Endothelial cell of umbilical vein (primary cell): ENCODE measurements around the gene VMP1. TPM values are rescaled to one million over a fixed set of nuclear protein-coding genes. Genes with fewer than 3 reads are reported as not detected.
A peak's percentile ranks its signal among the peaks of the same experiment; 100 is the strongest.

Source experiments
- BruUV-seq: library from RNA; stranded (reverse); fragments of 400-500 nt; replicated peaks from 2 replicates; lab custom pipeline; 2021; lab: Mats Ljungman, UMichigan
- CTCF ChIA-PET: fragments of 300-600, 350-600 bp; sonication (Branson Sonifier 250); formaldehyde crosslinking; loops from one replicate; lab custom pipeline; 2021; ENCODE audit warnings: antibody characterized with exemption, inconsistent platforms; lab: Charles Lee
- POLR2A ChIA-PET: fragments of 300-600, 350-600 bp; sonication (Branson Sonifier 250); formaldehyde crosslinking; loops from one replicate; lab custom pipeline; 2021; ENCODE audit warnings: antibody characterized with exemption, inconsistent platforms; lab: Charles Lee
- DNase-seq: peaks from one replicate; pipeline ENCODE4 v3.0.0-alpha.2; 2011; ENCODE audit warnings: low read depth, low spot score
- FAIRE-seq: peaks from 2 replicates; lab custom pipeline; 2011; peaks lifted over from hg19 to GRCh38; lab: Jason Lieb, UNC
- H2AFZ ChIP-seq: 2 replicates; pipeline ENCODE4 v1.6.0; 2012; ENCODE audit warnings: low read depth, low read length, control low read depth, inconsistent platforms
- H3K27ac ChIP-seq: 2 replicates; pipeline ENCODE4 v1.5.1; 2011; ENCODE audit warnings: low read depth, mild to moderate bottlenecking, control low read depth, low read length, moderate library complexity; ENCODE audit not compliant: insufficient read depth
- H3K27me3 ChIP-seq, 2 experiments: 2 replicates each; pipeline versions ENCODE4 v1.6.0 to v1.6.1; 2011; ENCODE audit warnings: low read length in 2 of 2, mixed read lengths in 1 of 2; ENCODE audit not compliant: control insufficient read depth in 2 of 2, insufficient read depth in 2 of 2
- H3K36me3 ChIP-seq, 2 experiments: 2 replicates in 1 of 2; 3 replicates in 1 of 2; pipeline ENCODE4 v1.5.1; 2011; ENCODE audit warnings: low read length in 2 of 2, mild to moderate bottlenecking in 1 of 2, moderate library complexity in 1 of 2; ENCODE audit not compliant: control insufficient read depth in 2 of 2, insufficient read depth in 2 of 2; ENCODE audit errors: extremely low read depth in 1 of 2
- H3K4me1 ChIP-seq: 3 replicates; pipeline ENCODE4 v1.5.1; 2011; ENCODE audit warnings: mild to moderate bottlenecking, low read length; ENCODE audit not compliant: control insufficient read depth, insufficient read depth; ENCODE audit errors: extremely low read depth
- H3K4me2 ChIP-seq: 2 replicates; pipeline ENCODE4 v1.6.1; 2011; ENCODE audit warnings: low read length, control low read depth, mixed read lengths; ENCODE audit not compliant: insufficient read depth
- H3K4me3 ChIP-seq, 3 experiments: fragments of 200-600 bp in 1 of 3; sonication (generic), shearing (Covaris generic) in 1 of 3; replicated peaks in 1 of 3; 2 replicates each; pipeline ENCODE4 v1.5.1; 2011 to 2016; ENCODE audit warnings: control low read depth in 3 of 3, low read length in 3 of 3, mild to moderate bottlenecking in 2 of 3, inconsistent platforms in 1 of 3, low read depth in 1 of 3, moderate library complexity in 1 of 3; ENCODE audit not compliant: insufficient read depth in 1 of 3
- H3K79me2 ChIP-seq: 2 replicates; pipeline ENCODE4 v1.6.0; 2012; ENCODE audit warnings: low read length, inconsistent platforms; ENCODE audit not compliant: control insufficient read depth, insufficient read depth
- H3K9ac ChIP-seq: replicated peaks from 2 replicates; pipeline ENCODE3; 2011; ENCODE audit warnings: low read length, control low read depth; ENCODE audit not compliant: insufficient read depth; ENCODE audit errors: extremely low read depth
- H3K9me1 ChIP-seq: replicated peaks from 3 replicates; pipeline ENCODE4 v1.6.0; 2011; ENCODE audit warnings: mild to moderate bottlenecking, low read length; ENCODE audit not compliant: control insufficient read depth, insufficient read depth; ENCODE audit errors: extremely low read depth
- H3K9me3 ChIP-seq: replicated peaks from 2 replicates; pipeline ENCODE4 v1.5.1; 2012; ENCODE audit warnings: low read length, inconsistent platforms; ENCODE audit not compliant: control insufficient read depth, insufficient read depth
- H4K20me1 ChIP-seq: replicated peaks from 2 replicates; pipeline ENCODE3; 2011; ENCODE audit warnings: mild to moderate bottlenecking, low read length; ENCODE audit not compliant: control insufficient read depth, insufficient read depth; ENCODE audit errors: extremely low read depth
- EZH2 ChIP-seq: IDR thresholded peaks from 2 replicates; pipeline ENCODE4 v1.6.1; 2012; ENCODE audit warnings: borderline replicate concordance, low read depth, mild to moderate bottlenecking, moderate library complexity, low read length, inconsistent platforms; ENCODE audit not compliant: severe bottlenecking
- FOS ChIP-seq: IDR thresholded peaks from 2 replicates; pipeline ENCODE4 v1.6.1; 2011; ENCODE audit warnings: mild to moderate bottlenecking, low read length, moderate library complexity, borderline replicate concordance; ENCODE audit not compliant: insufficient read depth
- POLR2AphosphoS5 ChIP-seq: IDR thresholded peaks from 2 replicates; pipeline ENCODE4 v1.6.1; 2012; ENCODE audit warnings: low read depth, mild to moderate bottlenecking, control low read depth, low read length, moderate library complexity; ENCODE audit not compliant: insufficient read depth
- dilution Hi-C: fragments of 300-500 bp; cut with MboI; formaldehyde crosslinking; loops from one replicate; pipeline ENCODE4 v1.15.0; 2019; ENCODE audit warnings: low sequenced_read_pairs; ENCODE audit not compliant: extremely low pct_ligation_motif_present
- intact Hi-C: fragments of 100-400 bp; cut with micrococcal nuclease; formaldehyde crosslinking; loops from one replicate; pipeline ENCODE4 v1.10.0; 2022
- polyA plus RNA-seq, 4 experiments: library from polyadenylated mRNA; depleted of rRNA in 3 of 4; stranded (reverse) in 3 of 4; unstranded in 1 of 4; fragments of >200 nt; gene quantifications; 2 replicates each; pipeline versions ENCODE4 v1.2.1 to v1.2.3, GENCODE V29; 2011 to 2012; ENCODE audit warnings: missing spikeins in 1 of 4
- total RNA-seq: library from RNA; stranded (reverse); gene quantifications from 2 replicates; pipeline ENCODE4 v1.2.3, GENCODE V29; 2021
- TF ChIP-seq, protein P1 (sequence below), 2 donors: IDR thresholded peaks; 1 replicate in 1 of 2; 2 replicates in 1 of 2; pipeline ENCODE4 v1.5.1; 2011; ENCODE audit warnings: low read length in 2 of 2, mild to moderate bottlenecking in 2 of 2, moderate library complexity in 2 of 2, control low read depth in 1 of 2, inconsistent platforms in 1 of 2, low read depth in 1 of 2; ENCODE audit not compliant: insufficient read depth in 1 of 2; ENCODE audit errors: extremely low read depth in 1 of 2
- TF ChIP-seq, protein P2 (sequence below): IDR thresholded peaks from 2 replicates; pipeline ENCODE4 v1.6.1; 2011; ENCODE audit not compliant: insufficient read depth, insufficient read length

Gene VMP1
- total and polyA plus RNA-seq, 2 donors (not counting 3 experiments of a cell fraction or from before 2014, with no cell fraction given): 138 to 270 TPM

- DNase-seq (peak; percentile 68), FAIRE-seq (no peak)
- no peaks in the 10 kb centered on the region for H3K9me1 ChIP-seq
- no peaks in the 10 kb centered on the region for H4K20me1 ChIP-seq
- no peak overlapping the region for H3K4me2 ChIP-seq
- intact Hi-C loops (loop anchor here (1.0 to 10.0 kb wide), 3 partner anchors 112 to 432 kb away; no protein-coding TSS in a partner anchor), dilution Hi-C loops (loop anchor here (10.0 kb wide), 1 partner anchor 128 kb away; no protein-coding TSS in a partner anchor)
- H3K79me2 ChIP-seq: no peaks in the 10 kb centered on the region
- H3K4me1 ChIP-seq: no peaks in the 10 kb centered on the region
- ChIA-PET CTCF (interaction anchor here (0.7 to 2.1 kb wide), 6 partner anchors 39 to 290 kb away, joined by 3 to 8 read pairs (median 4); partner anchors contain the start of genes PTRH2 and VMP1), POLR2A (interaction anchor here (2.0 kb wide), 1 partner anchor 91 kb away, joined by 6 read pairs; no protein-coding TSS in a partner anchor)
- no peak overlapping the region for H3K27ac ChIP-seq
- H3K27me3 ChIP-seq: no peaks in the 10 kb centered on the region
- BruUV-seq: no TSS peak
- H3K4me3 ChIP-seq: no peak overlapping the region
- peaks cover 0 to 3% of the 10 kb centered on the region in 2 experiments for H3K36me3 ChIP-seq
- H3K9ac ChIP-seq: no peak overlapping the region
- TF ChIP-seq, protein P1, sequence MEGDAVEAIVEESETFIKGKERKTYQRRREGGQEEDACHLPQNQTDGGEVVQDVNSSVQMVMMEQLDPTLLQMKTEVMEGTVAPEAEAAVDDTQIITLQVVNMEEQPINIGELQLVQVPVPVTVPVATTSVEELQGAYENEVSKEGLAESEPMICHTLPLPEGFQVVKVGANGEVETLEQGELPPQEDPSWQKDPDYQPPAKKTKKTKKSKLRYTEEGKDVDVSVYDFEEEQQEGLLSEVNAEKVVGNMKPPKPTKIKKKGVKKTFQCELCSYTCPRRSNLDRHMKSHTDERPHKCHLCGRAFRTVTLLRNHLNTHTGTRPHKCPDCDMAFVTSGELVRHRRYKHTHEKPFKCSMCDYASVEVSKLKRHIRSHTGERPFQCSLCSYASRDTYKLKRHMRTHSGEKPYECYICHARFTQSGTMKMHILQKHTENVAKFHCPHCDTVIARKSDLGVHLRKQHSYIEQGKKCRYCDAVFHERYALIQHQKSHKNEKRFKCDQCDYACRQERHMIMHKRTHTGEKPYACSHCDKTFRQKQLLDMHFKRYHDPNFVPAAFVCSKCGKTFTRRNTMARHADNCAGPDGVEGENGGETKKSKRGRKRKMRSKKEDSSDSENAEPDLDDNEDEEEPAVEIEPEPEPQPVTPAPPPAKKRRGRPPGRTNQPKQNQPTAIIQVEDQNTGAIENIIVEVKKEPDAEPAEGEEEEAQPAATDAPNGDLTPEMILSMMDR (IDR thresholded peaks at IDR 0.05; ENCODE audit: extremely low read depth in 1 of 2, insufficient read depth in 1 of 2, low read depth in 1 of 2, low read length in 2 of 2): peak; percentile 30 to 43
- no peak for TF ChIP-seq EZH2
- H2AFZ ChIP-seq: no peak overlapping the region
- H3K9me3 ChIP-seq: no peaks in the 10 kb centered on the region
Measured at GRCh38 chr17:59746849-59747445, 39.5 kb downstream of the VMP1 start.

- Histone ChIP-seq H3K9me1 (no peaks in the 10 kb centered on the region), H3K4me1 (peaks cover 5% of the 10 kb centered on the region), H3K27ac (no peak overlapping the region), H3K27me3 (no peaks in the 10 kb centered on the region), H3K9ac (no peak overlapping the region), H3K9me3 (no peaks in the 10 kb centered on the region), H3K4me3 (no peak overlapping the region), H3K36me3 (no peaks in the 10 kb centered on the region), H2AFZ (no peak overlapping the region), H3K79me2 (peaks cover 2% of the 10 kb centered on the region), H3K4me2 (no peak overlapping the region), H4K20me1 (no peaks in the 10 kb centered on the region)
- ChIA-PET CTCF (interaction anchor here (0.8 to 2.1 kb wide), 3 partner anchors 85 to 97 kb away, joined by 3 to 8 read pairs (median 4); no protein-coding TSS in a partner anchor), POLR2A (interaction anchor here (1.5 to 2.0 kb wide), 2 partner anchors 89 to 93 kb away, joined by 5 to 6 read pairs; no protein-coding TSS in a partner anchor)
- TF ChIP-seq POLR2AphosphoS5 (no peak), FOS (no peak)
- TF ChIP-seq, protein P2, sequence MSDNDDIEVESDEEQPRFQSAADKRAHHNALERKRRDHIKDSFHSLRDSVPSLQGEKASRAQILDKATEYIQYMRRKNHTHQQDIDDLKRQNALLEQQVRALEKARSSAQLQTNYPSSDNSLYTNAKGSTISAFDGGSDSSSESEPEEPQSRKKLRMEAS: no peak
- intact Hi-C loops: loop anchor here (10.0 kb wide), 2 partner anchors 286 to 434 kb away; no protein-coding TSS in a partner anchor
- no peak for FAIRE-seq
- dilution Hi-C loops: loop anchor here (10.0 kb wide), 1 partner anchor 126 kb away; no protein-coding TSS in a partner anchor
- no peak for DNase-seq
- BruUV-seq: no TSS peak
Measured at GRCh38 chr17:59748591-59748990, 41.1 kb downstream of the VMP1 start.
